Caco-2 (cell line): ENCODE data around the gene HS1BP3. TPM values are rescaled to one million over a fixed set of nuclear protein-coding genes. Genes with fewer than 3 reads are reported as not detected.

Experiments used
- BruUV-seq: library from RNA; stranded (reverse); fragments of 400-500 nt; replicated peaks from 2 replicates; lab custom pipeline; 2021; lab: Mats Ljungman, UMichigan
- CTCF ChIA-PET: fragments of 300-600 bp; sonication (Branson Sonifier 250); formaldehyde crosslinking; loops from one replicate; lab custom pipeline; 2022; ENCODE audit warnings: antibody characterized with exemption; lab: Charles Lee
- POLR2A ChIA-PET: fragments of 300-600 bp; sonication (Branson Sonifier 250); formaldehyde crosslinking; loops from one replicate; lab custom pipeline; 2022; ENCODE audit warnings: antibody characterized with exemption; lab: Charles Lee
- DNase-seq, 2 experiments: peaks; one replicate each; pipeline versions ENCODE4 v3.0.0 to v3.0.0-alpha.2; 2020 to 2022
- H3K27me3 ChIP-seq: replicated peaks from 2 replicates; pipeline ENCODE4 v1.6.0; 2011; ENCODE audit warnings: low read length; ENCODE audit not compliant: control insufficient read depth, insufficient read depth
- H3K36me3 ChIP-seq: 2 replicates; pipeline ENCODE4 v1.5.1; 2011; ENCODE audit warnings: low read length; ENCODE audit not compliant: control insufficient read depth, insufficient read depth
- H3K4me1 ChIP-seq: fragments of 250-450 bp; sonication (Bioruptor Pico); 2 replicates; pipeline ENCODE4 v1.5.1; 2020; ENCODE audit warnings: mild to moderate bottlenecking
- H3K4me3 ChIP-seq: 2 replicates; pipeline ENCODE4 v1.5.1; 2011; ENCODE audit warnings: low read depth, mild to moderate bottlenecking, control low read depth, low read length
- H3K9me3 ChIP-seq: fragments of 250-450 bp; sonication (Bioruptor Pico); 2 replicates; pipeline ENCODE4 v1.5.1; 2020; ENCODE audit warnings: mild to moderate bottlenecking, moderate library complexity
- H3K27ac Mint-ChIP-seq: one replicate; pipeline ENCODE4 v1.8.0; 2022; ENCODE audit warnings: mixed read lengths; ENCODE audit not compliant: unreplicated experiment
- H3K27me3 Mint-ChIP-seq: one replicate; pipeline ENCODE4 v1.8.0; 2022; ENCODE audit warnings: mixed read lengths; ENCODE audit not compliant: insufficient read depth, unreplicated experiment
- H3K36me3 Mint-ChIP-seq: one replicate; pipeline ENCODE4 v1.8.0; 2022; ENCODE audit warnings: mild to moderate bottlenecking, mixed read lengths; ENCODE audit not compliant: insufficient read depth, unreplicated experiment
- H3K4me1 Mint-ChIP-seq: one replicate; pipeline ENCODE4 v1.8.0; 2022; ENCODE audit warnings: low read depth, mixed read lengths; ENCODE audit not compliant: unreplicated experiment
- H3K4me3 Mint-ChIP-seq: one replicate; pipeline ENCODE4 v1.8.0; 2022; ENCODE audit warnings: mild to moderate bottlenecking, moderate library complexity, mixed read lengths; ENCODE audit not compliant: unreplicated experiment
- H3K9me3 Mint-ChIP-seq: one replicate; pipeline ENCODE4 v1.8.0; 2022; ENCODE audit warnings: mixed read lengths; ENCODE audit not compliant: unreplicated experiment
- intact Hi-C: fragments of 100-400 bp; cut with micrococcal nuclease; formaldehyde crosslinking; loops from one replicate; pipeline ENCODE4 v1.10.0; 2022; ENCODE audit not compliant: unreplicated experiment
- total RNA-seq: library from RNA; stranded (reverse); gene quantifications from 2 replicates; pipeline ENCODE4 v1.2.3, GENCODE V29; 2022
- TF ChIP-seq, protein P1 (sequence below), 2 experiments: fragments of 200-600 bp in 1 of 2; IDR thresholded peaks; 1 replicate in 1 of 2; 2 replicates in 1 of 2; pipeline versions ENCODE4 v1.5.1 to v1.8.0; 2011 to 2022; ENCODE audit warnings: antibody characterized with exemption in 1 of 2, control low read depth in 1 of 2, inconsistent platforms in 1 of 2, low read depth in 1 of 2, low read length in 1 of 2, mild to moderate bottlenecking in 1 of 2, moderate library complexity in 1 of 2; ENCODE audit not compliant: insufficient read depth in 1 of 2, severe bottlenecking in 1 of 2, unreplicated experiment in 1 of 2

The HS1BP3 gene
- total RNA-seq, 1 experiment from 2014 or later: 31.1 TPM

DNA sequence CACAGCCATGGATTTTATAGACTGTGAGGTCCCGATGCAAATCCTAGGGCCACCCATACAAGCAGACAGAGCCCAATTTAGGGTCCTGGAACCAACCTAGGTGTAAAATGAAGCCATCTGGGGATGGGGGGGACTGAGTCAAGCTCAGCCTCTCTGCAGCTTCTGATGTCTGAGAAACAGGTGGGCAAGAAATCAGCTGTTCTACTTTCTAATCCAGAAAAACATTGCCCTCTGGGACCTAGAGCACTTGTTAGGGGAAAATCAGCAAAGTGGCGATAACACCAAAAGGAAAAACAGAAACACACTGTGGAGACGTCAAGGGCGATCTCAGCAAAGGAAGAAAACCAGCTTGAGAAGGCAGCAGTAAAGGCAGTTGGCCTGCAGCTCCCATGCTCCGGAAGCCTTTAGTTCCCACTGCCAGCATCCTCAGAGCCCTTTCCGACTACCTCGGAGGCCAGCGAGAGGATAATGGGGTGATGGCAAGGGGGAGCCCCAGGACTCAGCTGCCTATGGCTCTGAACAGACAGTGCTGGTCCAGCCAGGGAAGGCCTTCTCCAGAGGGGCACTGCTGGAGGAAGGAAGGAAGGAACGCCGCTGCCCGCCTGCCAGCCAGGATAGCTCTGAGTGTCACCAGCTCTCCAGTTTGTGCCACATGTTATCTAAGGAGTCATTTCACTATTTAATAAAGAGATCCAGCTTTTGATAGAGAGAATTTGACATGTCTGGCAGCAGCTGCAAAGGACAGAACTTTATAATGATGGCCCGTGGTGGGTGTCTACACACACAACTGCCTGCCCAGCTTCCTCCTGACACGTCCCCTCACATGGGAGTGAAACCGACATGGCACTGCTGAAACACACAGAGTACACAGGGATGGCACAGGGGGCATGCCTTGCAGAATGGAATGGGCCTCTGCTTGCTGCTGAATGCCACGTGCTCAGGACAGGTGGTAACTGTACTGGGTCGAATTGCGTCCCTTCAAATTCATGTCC lies 37.7 kb downstream of the HS1BP3 start:
- Mint-ChIP-seq H3K27me3 (no peaks in the 10 kb centered on the region), H3K4me3 (no peak overlapping the region), H3K36me3 (no peaks in the 10 kb centered on the region), H3K4me1 (peaks cover 6% of the 10 kb centered on the region), H3K9me3 (peaks cover under 1% of the 10 kb centered on the region), H3K27ac (no peak overlapping the region)
- intact Hi-C loops: no loop called here
- H3K9me3 ChIP-seq: no peaks in the 10 kb centered on the region
- H3K27me3 ChIP-seq: no peaks in the 10 kb centered on the region
- DNase-seq: peak in 1 of 2 experiments; percentile 20
- no peaks in the 10 kb centered on the region for H3K36me3 ChIP-seq
- BruUV-seq: no TSS peak
- TF ChIP-seq, protein P1, sequence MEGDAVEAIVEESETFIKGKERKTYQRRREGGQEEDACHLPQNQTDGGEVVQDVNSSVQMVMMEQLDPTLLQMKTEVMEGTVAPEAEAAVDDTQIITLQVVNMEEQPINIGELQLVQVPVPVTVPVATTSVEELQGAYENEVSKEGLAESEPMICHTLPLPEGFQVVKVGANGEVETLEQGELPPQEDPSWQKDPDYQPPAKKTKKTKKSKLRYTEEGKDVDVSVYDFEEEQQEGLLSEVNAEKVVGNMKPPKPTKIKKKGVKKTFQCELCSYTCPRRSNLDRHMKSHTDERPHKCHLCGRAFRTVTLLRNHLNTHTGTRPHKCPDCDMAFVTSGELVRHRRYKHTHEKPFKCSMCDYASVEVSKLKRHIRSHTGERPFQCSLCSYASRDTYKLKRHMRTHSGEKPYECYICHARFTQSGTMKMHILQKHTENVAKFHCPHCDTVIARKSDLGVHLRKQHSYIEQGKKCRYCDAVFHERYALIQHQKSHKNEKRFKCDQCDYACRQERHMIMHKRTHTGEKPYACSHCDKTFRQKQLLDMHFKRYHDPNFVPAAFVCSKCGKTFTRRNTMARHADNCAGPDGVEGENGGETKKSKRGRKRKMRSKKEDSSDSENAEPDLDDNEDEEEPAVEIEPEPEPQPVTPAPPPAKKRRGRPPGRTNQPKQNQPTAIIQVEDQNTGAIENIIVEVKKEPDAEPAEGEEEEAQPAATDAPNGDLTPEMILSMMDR (IDR thresholded peaks at IDR 0.05; ENCODE audit: insufficient read depth in 1 of 2, low read depth in 1 of 2, low read length in 1 of 2, severe bottlenecking in 1 of 2, unreplicated experiment in 1 of 2): no peak
- no peak overlapping the region for H3K4me3 ChIP-seq
- ChIA-PET POLR2A (interaction anchor here (0.7 kb wide), 1 partner anchor 167 kb away, joined by 6 read pairs; no protein-coding TSS in a partner anchor), CTCF (no interaction called here)
- no peaks in the 10 kb centered on the region for H3K4me1 ChIP-seq

DNA sequence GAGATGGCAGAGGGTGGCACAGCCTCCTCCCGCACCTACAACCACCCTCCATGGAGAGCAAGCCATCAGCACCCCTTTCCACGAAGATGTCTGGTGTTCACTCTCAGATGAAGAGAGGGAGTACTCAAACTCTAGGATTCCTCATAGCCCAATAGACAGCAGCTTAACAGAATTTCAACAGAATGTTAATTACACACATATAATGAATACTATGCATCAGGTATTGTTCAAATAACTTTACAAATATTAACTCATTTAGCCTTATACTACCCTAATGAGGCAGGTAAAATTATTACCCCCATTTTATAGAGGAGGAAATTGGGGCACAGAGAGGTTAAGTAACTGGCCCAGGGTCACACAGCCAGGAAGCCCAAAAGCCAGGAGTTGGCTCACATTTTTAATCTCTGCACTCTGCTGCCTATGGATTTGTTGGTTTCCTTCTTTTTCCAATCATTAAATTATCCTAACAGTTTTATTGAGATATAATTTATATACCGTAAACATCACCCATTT lies 39.0 kb downstream of the HS1BP3 start:
- intact Hi-C loops: no loop called here
- no TSS peak for BruUV-seq

More for the DNA sequence above, 39.0 kb downstream of the HS1BP3 start:
- POLR2A ChIA-PET: no interaction called here
- Mint-ChIP-seq H3K27me3 (no peaks in the 10 kb centered on the region), H3K27ac (no peak overlapping the region), H3K9me3 (peaks cover 9% of the 10 kb centered on the region), H3K4me1 (peaks cover 6% of the 10 kb centered on the region), H3K36me3 (no peaks in the 10 kb centered on the region), H3K4me3 (no peak overlapping the region)
- no peaks in the 10 kb centered on the region for H3K4me1 ChIP-seq
- TF ChIP-seq, protein P1 (IDR thresholded peaks at IDR 0.05; ENCODE audit: insufficient read depth in 1 of 2, low read depth in 1 of 2, low read length in 1 of 2, severe bottlenecking in 1 of 2, unreplicated experiment in 1 of 2): no peak
- H3K27me3 ChIP-seq: no peaks in the 10 kb centered on the region
- no peaks in the 10 kb centered on the region for H3K9me3 ChIP-seq
- no peaks in the 10 kb centered on the region for H3K36me3 ChIP-seq
- CTCF ChIA-PET: no interaction called here
- no peak overlapping the region for H3K4me3 ChIP-seq
- no peak for DNase-seq
